CD8-positive, alpha-beta memory T cell (primary cell): ENCODE measurements around the gene PTPRZ1. TPM values are rescaled to one million over a fixed set of nuclear protein-coding genes. Genes with fewer than 3 reads are reported as not detected.

Source experiments
- CTCF ChIA-PET: fragments of 350-600 bp; sonication (Branson Sonifier 250); formaldehyde crosslinking; loops from one replicate; lab custom pipeline; 2021; ENCODE audit warnings: antibody characterized with exemption; lab: Charles Lee
- POLR2A ChIA-PET: fragments of 350-600 bp; sonication (Branson Sonifier 250); formaldehyde crosslinking; loops from one replicate; lab custom pipeline; 2021; ENCODE audit warnings: antibody characterized with exemption; lab: Charles Lee
- DNase-seq, 5 donors: peaks; one replicate each; pipeline versions ENCODE4 v3.0.0 to v3.0.0-alpha.2; 2020 to 2022; ENCODE audit warnings: mixed read lengths in 1 of 5
- H3K27ac ChIP-seq: one replicate; pipeline ENCODE4 v1.7.0; 2013; ENCODE audit warnings: low read depth, mild to moderate bottlenecking, low read length, moderate library complexity
- H3K27me3 ChIP-seq: 2 replicates; pipeline ENCODE4 v1.7.0; 2013; ENCODE audit warnings: low read length, mild to moderate bottlenecking; ENCODE audit not compliant: insufficient read depth, poor library complexity, severe bottlenecking
- H3K36me3 ChIP-seq: 2 replicates; pipeline ENCODE4 v1.7.0; 2013; ENCODE audit warnings: mild to moderate bottlenecking, low read length, moderate library complexity; ENCODE audit not compliant: insufficient read depth
- H3K4me1 ChIP-seq: 2 replicates; pipeline ENCODE4 v1.7.0; 2013; ENCODE audit warnings: mild to moderate bottlenecking, low read length, moderate library complexity; ENCODE audit not compliant: insufficient read depth
- H3K4me3 ChIP-seq: 2 replicates; pipeline ENCODE4 v1.7.0; 2013; ENCODE audit warnings: mild to moderate bottlenecking, low read length
- H3K9me3 ChIP-seq: 2 replicates; pipeline ENCODE4 v1.7.0; 2013; ENCODE audit warnings: mild to moderate bottlenecking, low read length
- H3K27ac Mint-ChIP-seq, 8 donors: one replicate each; pipeline ENCODE4 v1.8.0; 2020 to 2021; ENCODE audit warnings: mixed read lengths in 8 of 8, mild to moderate bottlenecking in 6 of 8, inconsistent platforms in 3 of 8, moderate library complexity in 3 of 8
- H3K27me3 Mint-ChIP-seq, 2 donors: one replicate each; pipeline ENCODE4 v1.8.0; 2020 to 2021; ENCODE audit warnings: mixed read lengths in 2 of 2, mild to moderate bottlenecking in 1 of 2, moderate library complexity in 1 of 2
- H3K36me3 Mint-ChIP-seq, 3 donors: one replicate each; pipeline ENCODE4 v1.8.0; 2020 to 2021; ENCODE audit warnings: mixed read lengths in 3 of 3, inconsistent platforms in 1 of 3, mild to moderate bottlenecking in 1 of 3
- H3K4me1 Mint-ChIP-seq, 3 donors: one replicate each; pipeline ENCODE4 v1.8.0; 2020 to 2021; ENCODE audit warnings: mixed read lengths in 3 of 3, inconsistent platforms in 1 of 3, mild to moderate bottlenecking in 1 of 3
- H3K4me3 Mint-ChIP-seq, 7 donors: one replicate each; pipeline ENCODE4 v1.8.0; 2020 to 2021; ENCODE audit warnings: mixed read lengths in 7 of 7, mild to moderate bottlenecking in 6 of 7, moderate library complexity in 4 of 7, inconsistent platforms in 2 of 7
- H3K9me3 Mint-ChIP-seq, 5 donors: one replicate each; pipeline ENCODE4 v1.8.0; 2020 to 2022; ENCODE audit warnings: mixed read lengths in 5 of 5, mild to moderate bottlenecking in 3 of 5, moderate library complexity in 2 of 5, inconsistent platforms in 1 of 5
- polyA plus RNA-seq: library from polyadenylated mRNA; unstranded; fragments of 300-500 nt; fragmentation: Illumina TruSeq; gene quantifications from one replicate; pipeline ENCODE4 v1.2.3, GENCODE V29; 2021
- total RNA-seq, 2 experiments: library from RNA; stranded (reverse); gene quantifications; one replicate each; pipeline ENCODE4 v1.2.3, GENCODE V29; 2021

Gene PTPRZ1
- total and polyA plus RNA-seq, 3 experiments from 2014 or later: not detected

DNA sequence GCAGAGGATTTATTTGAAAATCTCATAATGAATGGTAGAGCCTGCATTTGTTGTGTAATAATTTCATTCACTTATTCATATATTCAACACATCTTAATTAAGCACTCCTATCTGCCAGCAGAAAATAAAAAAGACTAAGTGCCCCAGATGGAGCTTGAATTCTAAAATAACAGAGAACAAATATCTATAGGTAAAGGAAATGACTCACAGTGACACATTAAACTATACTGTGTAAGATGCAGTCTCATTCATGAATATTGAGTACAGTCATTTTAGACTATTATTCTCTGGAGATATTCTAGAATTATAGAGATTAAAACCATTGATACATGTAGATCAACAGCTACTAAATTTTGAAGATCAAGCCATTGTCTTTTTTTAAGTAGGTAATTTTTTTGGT is 72.1 kb downstream of the PTPRZ1 start:
- CTCF ChIA-PET: no interaction called here
- Mint-ChIP-seq H3K9me3 (peaks cover 0 to 4% (median 0%) of the 10 kb centered on the region in 5 donors), H3K27ac (no peak overlapping the region), H3K4me1 (no peaks in the 10 kb centered on the region), H3K36me3 (no peaks in the 10 kb centered on the region), H3K27me3 (no peaks in the 10 kb centered on the region), H3K4me3 (no peak overlapping the region)
- Histone ChIP-seq H3K27ac (no peak overlapping the region), H3K27me3 (no peaks in the 10 kb centered on the region), H3K9me3 (no peaks in the 10 kb centered on the region), H3K36me3 (no peaks in the 10 kb centered on the region), H3K4me1 (no peaks in the 10 kb centered on the region), H3K4me3 (no peak overlapping the region)
- POLR2A ChIA-PET: no interaction called here
- DNase-seq: no peak

DNA sequence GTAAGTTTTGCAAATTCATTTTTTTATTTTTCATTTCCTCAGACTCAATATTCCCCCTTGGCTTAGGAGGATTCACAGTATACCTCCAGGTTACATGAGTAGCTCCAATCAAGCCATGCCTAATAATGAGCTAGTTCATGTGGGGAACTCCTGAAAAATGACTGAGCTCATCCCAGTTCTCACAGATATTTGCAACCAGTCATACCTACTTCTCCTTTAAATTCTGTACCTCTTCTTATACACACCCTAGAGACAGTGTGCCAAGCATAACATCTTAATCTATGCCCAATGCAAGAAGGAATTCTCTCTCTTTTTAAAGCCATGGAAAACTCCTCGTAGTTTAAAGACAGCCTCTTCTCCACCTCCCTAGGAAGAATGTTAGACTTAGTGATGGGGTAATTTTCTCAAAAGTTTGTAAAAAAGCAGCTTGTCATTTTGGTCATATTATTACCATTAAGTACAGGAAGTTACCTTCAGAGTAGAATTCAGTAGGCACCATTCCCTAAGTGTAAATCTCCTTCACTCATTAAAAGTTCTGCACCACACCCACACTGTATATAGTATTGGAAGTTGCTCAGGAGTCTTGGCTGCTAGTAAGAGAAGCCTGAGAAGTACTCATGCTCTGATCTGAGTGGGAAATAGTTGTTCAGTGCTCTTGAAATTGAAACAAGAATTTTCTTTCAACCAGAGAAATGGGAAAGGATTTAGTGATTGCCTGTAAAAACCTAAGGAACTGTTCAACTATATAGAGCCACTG is 72.7 kb downstream of the PTPRZ1 start:
- DNase-seq: no peak
- H3K27me3 Mint-ChIP-seq: no peaks in the 10 kb centered on the region
- Histone ChIP-seq H3K4me3 (no peak overlapping the region), H3K36me3 (no peaks in the 10 kb centered on the region), H3K27me3 (no peaks in the 10 kb centered on the region), H3K27ac (no peak overlapping the region), H3K9me3 (no peaks in the 10 kb centered on the region), H3K4me1 (no peaks in the 10 kb centered on the region)
- ChIA-PET POLR2A (no interaction called here), CTCF (no interaction called here)
- H3K36me3 Mint-ChIP-seq: no peaks in the 10 kb centered on the region
- no peaks in the 10 kb centered on the region for H3K4me1 Mint-ChIP-seq
- H3K9me3 Mint-ChIP-seq: peaks cover 0 to 4% (median 0%) of the 10 kb centered on the region in 5 donors
- no peak overlapping the region for H3K27ac Mint-ChIP-seq
- H3K4me3 Mint-ChIP-seq: no peak overlapping the region

DNA sequence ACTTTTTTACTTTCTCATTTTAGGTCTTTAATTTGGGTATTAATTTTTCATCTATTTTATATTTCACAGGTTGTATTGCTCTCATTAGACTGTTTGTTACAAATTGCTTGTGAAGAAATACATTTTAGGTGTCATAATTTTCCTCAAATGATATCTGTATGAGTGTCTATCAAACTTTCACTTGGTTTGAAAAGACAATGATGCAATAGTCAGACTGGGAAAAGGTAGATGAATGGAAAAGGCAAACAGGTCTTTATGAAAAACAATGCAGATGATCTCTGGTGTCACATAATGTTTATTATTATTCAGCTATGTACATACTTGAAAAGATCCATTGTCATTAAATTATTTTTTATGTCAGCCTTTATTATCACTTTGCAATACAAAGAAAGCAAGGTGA is 80.2 kb downstream of the PTPRZ1 start:
- Histone ChIP-seq H3K27me3 (no peaks in the 10 kb centered on the region), H3K4me3 (no peak overlapping the region), H3K4me1 (no peaks in the 10 kb centered on the region), H3K36me3 (no peaks in the 10 kb centered on the region), H3K27ac (no peak overlapping the region), H3K9me3 (no peaks in the 10 kb centered on the region)
- H3K4me1 Mint-ChIP-seq: no peaks in the 10 kb centered on the region
- no peaks in the 10 kb centered on the region for H3K27me3 Mint-ChIP-seq
- H3K4me3 Mint-ChIP-seq: no peak overlapping the region
- peaks cover 0 to 7% (median 3%) of the 10 kb centered on the region in 5 donors for H3K9me3 Mint-ChIP-seq
- CTCF ChIA-PET: no interaction called here
- H3K36me3 Mint-ChIP-seq: no peaks in the 10 kb centered on the region
- POLR2A ChIA-PET: no interaction called here
- no peak overlapping the region for H3K27ac Mint-ChIP-seq
- no peak for DNase-seq

DNA sequence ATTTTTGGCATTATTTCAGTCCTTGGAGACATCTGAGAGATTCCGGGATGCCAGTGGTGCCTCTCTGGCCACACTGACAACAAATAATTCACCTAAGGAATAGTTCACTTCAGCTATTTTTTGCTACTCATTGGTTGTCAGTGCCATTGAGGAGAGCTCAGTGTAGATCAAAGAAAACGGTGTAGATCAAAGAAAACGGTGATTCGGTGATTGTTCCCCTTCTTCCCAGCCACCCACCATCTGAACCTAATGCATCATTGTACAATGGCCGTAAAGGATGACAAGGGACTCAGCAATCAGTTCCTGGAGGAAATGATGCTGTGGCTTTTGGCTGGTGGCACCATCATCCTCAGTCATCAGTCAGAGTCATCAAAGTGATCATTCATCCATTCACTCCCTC is 80.6 kb downstream of the PTPRZ1 start:
- H3K27ac Mint-ChIP-seq: no peak overlapping the region
- no peak overlapping the region for H3K27ac ChIP-seq
- no peaks in the 10 kb centered on the region for H3K9me3 ChIP-seq
- no peaks in the 10 kb centered on the region for H3K36me3 Mint-ChIP-seq
- CTCF ChIA-PET: no interaction called here
- no peaks in the 10 kb centered on the region for H3K27me3 Mint-ChIP-seq
- no peaks in the 10 kb centered on the region for H3K4me1 Mint-ChIP-seq
- no peak overlapping the region for H3K4me3 ChIP-seq
- no peaks in the 10 kb centered on the region for H3K36me3 ChIP-seq
- no peaks in the 10 kb centered on the region for H3K4me1 ChIP-seq
- no peak for DNase-seq
- H3K27me3 ChIP-seq: no peaks in the 10 kb centered on the region
- POLR2A ChIA-PET: no interaction called here
- H3K9me3 Mint-ChIP-seq: peaks cover 0 to 7% (median 3%) of the 10 kb centered on the region in 5 donors
- H3K4me3 Mint-ChIP-seq: no peak overlapping the region

DNA sequence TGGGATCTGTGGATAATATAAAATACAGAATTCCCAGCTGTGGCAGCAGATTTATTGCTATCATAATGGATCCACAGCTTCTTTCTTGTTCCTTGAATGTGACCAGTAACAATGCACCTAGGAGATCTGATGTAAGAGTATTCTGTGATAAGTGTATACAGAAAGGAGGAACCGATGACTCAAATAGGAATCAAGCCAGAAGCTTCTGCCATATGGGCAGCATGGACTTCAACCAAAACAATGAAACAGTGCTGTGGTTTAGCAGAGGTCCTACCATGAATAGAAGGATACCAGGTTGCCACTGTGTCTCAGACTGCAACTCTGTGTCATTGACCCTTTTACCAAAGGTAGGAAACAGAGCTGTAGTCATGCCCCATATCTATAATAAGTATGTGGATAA is 81.8 kb downstream of the PTPRZ1 start:
- CTCF ChIA-PET: no interaction called here
- Histone ChIP-seq H3K4me3 (no peak overlapping the region), H3K9me3 (no peaks in the 10 kb centered on the region), H3K27ac (no peak overlapping the region), H3K4me1 (no peaks in the 10 kb centered on the region), H3K27me3 (no peaks in the 10 kb centered on the region), H3K36me3 (no peaks in the 10 kb centered on the region)
- no peak overlapping the region for H3K4me3 Mint-ChIP-seq
- no peak for DNase-seq
- no peak overlapping the region for H3K27ac Mint-ChIP-seq
- POLR2A ChIA-PET: no interaction called here
- H3K9me3 Mint-ChIP-seq: peaks cover 0 to 6% (median 3%) of the 10 kb centered on the region in 5 donors
- H3K36me3 Mint-ChIP-seq: no peaks in the 10 kb centered on the region
- H3K27me3 Mint-ChIP-seq: no peaks in the 10 kb centered on the region
- H3K4me1 Mint-ChIP-seq: no peaks in the 10 kb centered on the region

DNA sequence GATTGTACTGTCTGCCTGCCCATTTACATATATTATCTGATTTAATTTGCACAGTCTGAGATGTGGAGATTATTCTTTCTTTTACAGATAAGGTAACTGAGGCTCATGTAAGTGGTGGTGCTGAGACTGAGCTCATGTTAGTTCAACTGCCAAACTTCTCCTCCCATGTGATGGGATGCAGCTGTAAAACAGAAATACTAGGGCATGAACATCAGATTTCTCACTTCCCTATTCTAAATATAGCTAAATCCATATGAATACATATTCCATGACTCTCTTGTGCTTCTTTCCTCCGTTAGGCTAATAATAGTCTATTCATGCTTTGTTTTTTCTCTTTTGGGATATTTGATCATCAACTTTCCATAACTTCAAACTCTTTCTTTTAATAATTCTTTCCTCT is 84.7 kb downstream of the PTPRZ1 start:
- Histone ChIP-seq H3K4me1 (no peaks in the 10 kb centered on the region), H3K36me3 (no peaks in the 10 kb centered on the region), H3K27ac (no peak overlapping the region), H3K4me3 (no peak overlapping the region), H3K9me3 (no peaks in the 10 kb centered on the region), H3K27me3 (no peaks in the 10 kb centered on the region)
- no peak for DNase-seq
- CTCF ChIA-PET: no interaction called here
- H3K27ac Mint-ChIP-seq: no peak overlapping the region
- no peaks in the 10 kb centered on the region for H3K36me3 Mint-ChIP-seq
- no peak overlapping the region for H3K4me3 Mint-ChIP-seq
- H3K27me3 Mint-ChIP-seq: no peaks in the 10 kb centered on the region
- POLR2A ChIA-PET: no interaction called here
- H3K4me1 Mint-ChIP-seq: no peaks in the 10 kb centered on the region
- H3K9me3 Mint-ChIP-seq: peaks cover 0 to 5% (median 3%) of the 10 kb centered on the region in 5 donors

DNA sequence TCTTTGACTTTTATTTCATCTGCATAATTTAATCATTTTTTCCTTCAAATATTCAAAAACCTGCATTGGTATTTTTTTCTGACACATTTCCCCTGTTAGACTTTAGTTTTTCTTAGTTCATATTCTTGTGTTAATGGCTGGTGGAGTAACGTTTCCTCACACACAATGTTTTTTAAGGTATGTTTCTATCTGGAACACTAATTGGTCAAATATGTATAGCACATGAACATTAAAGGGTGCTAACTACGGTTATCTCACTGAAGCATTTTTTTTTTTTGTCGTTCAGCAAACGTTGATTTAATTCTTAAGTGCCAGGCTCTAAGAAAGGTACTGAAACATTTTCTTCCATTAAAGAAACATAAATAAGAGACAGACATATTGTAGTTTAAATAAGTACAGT is 87.7 kb downstream of the PTPRZ1 start:
- Mint-ChIP-seq H3K4me1 (no peaks in the 10 kb centered on the region), H3K27me3 (no peaks in the 10 kb centered on the region)

DNA sequence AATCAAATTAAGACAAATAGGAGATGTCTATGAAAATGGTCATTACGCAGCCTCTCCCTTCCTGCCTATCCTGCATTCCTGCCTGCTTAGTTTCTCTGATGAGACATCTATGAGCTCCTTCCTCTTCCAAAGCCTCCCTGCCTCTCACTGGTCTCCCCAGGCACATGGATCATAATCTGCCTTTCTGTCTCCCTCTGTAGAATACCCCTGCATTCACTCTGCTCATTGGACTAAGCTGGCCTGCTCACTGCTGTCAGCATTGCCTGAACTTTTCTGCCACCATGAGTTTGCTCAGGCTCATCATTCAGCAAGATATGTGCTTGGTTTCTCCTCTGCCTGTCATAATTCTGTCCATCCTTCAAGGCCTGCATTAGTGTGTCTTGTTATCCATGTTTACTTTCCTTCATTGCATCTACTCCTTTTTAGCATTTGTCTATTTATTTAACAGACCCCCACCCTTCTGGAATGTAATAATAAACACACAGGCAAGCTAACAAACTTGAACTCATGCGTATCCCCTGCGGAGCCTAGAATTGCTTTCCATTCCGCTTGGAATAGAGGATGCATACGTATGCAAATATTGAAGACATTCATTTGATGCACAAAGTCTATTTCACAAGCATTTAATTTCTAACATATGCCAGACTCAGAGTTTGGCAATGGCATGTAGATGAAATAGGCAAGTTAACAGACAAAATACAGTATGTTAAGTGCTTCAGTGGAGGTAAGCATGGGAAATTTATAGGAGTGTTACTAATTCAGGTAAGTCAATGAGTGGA is 88.3 kb downstream of the PTPRZ1 start:
- DNase-seq: no peak
- no peaks in the 10 kb centered on the region for H3K36me3 ChIP-seq
- Mint-ChIP-seq H3K4me1 (no peaks in the 10 kb centered on the region), H3K36me3 (no peaks in the 10 kb centered on the region), H3K4me3 (no peak overlapping the region), H3K27me3 (no peaks in the 10 kb centered on the region), H3K27ac (no peak overlapping the region), H3K9me3 (peaks cover 0 to 4% (median 3%) of the 10 kb centered on the region in 5 donors)
- no peak overlapping the region for H3K27ac ChIP-seq
- POLR2A ChIA-PET: no interaction called here
- CTCF ChIA-PET: no interaction called here
- no peaks in the 10 kb centered on the region for H3K9me3 ChIP-seq
- H3K4me1 ChIP-seq: no peaks in the 10 kb centered on the region
- H3K4me3 ChIP-seq: no peak overlapping the region
- no peaks in the 10 kb centered on the region for H3K27me3 ChIP-seq

More for the DNA sequence above, 87.7 kb downstream of the PTPRZ1 start:
- Mint-ChIP-seq H3K9me3 (peaks cover 0 to 4% (median 3%) of the 10 kb centered on the region in 5 donors), H3K4me3 (no peak overlapping the region), H3K36me3 (no peaks in the 10 kb centered on the region), H3K27ac (no peak overlapping the region)
- H3K4me1 ChIP-seq: no peaks in the 10 kb centered on the region
- CTCF ChIA-PET: no interaction called here
- no peaks in the 10 kb centered on the region for H3K9me3 ChIP-seq
- POLR2A ChIA-PET: no interaction called here
- no peak overlapping the region for H3K4me3 ChIP-seq
- no peak overlapping the region for H3K27ac ChIP-seq
- H3K36me3 ChIP-seq: no peaks in the 10 kb centered on the region
- H3K27me3 ChIP-seq: no peaks in the 10 kb centered on the region
- no peak for DNase-seq
